ENCODE measurements around the gene SSC5D.

SSC5D gene

GRCh38 chr19:55486043-55486970 is 1.9 kb upstream of the SSC5D start:
- H3K4me3 Mint-ChIP-seq: peak overlapping the region; percentile 68
- no peak for DNase-seq (ENCODE audit: low spot score in 2 of 2)

GRCh38 chr19:55486971-55487923 is 989 bp upstream of the SSC5D start:
- no peak for DNase-seq (ENCODE audit: low spot score in 2 of 2)
- peak; percentile 57 for ATAC-seq
- H3K9me3 Mint-ChIP-seq: no peaks in the 10 kb centered on the region
- peaks cover 24% of the 10 kb centered on the region for H3K4me1 Mint-ChIP-seq
- peaks cover 20% of the 10 kb centered on the region for H3K36me3 Mint-ChIP-seq
- peak overlapping the region; percentile 41 for H3K4me3 Mint-ChIP-seq
- H3K27ac Mint-ChIP-seq: peak overlapping the region; percentile 83

More at GRCh38 chr19:55486043-55486970, 1.9 kb upstream of the SSC5D start:
- H3K9me3 Mint-ChIP-seq: no peaks in the 10 kb centered on the region
- ATAC-seq: no peak
- peaks cover 24% of the 10 kb centered on the region for H3K4me1 Mint-ChIP-seq
- peak overlapping the region; percentile 87 for H3K27ac Mint-ChIP-seq
- H3K36me3 Mint-ChIP-seq: peaks cover 20% of the 10 kb centered on the region

- Mint-ChIP-seq H3K36me3 (peaks cover 14% of the 10 kb centered on the region), H3K4me1 (peaks cover 24% of the 10 kb centered on the region), H3K27ac (no peak overlapping the region), H3K9me3 (no peaks in the 10 kb centered on the region), H3K4me3 (no peak overlapping the region)
- DNase-seq (ENCODE audit: low spot score in 2 of 2) (no peak), ATAC-seq (no peak)
These were observed 912 bp downstream of the SSC5D start for GRCh38 chr19:55488986-55489710.

GRCh38 chr19:55489711-55490477 is 1.7 kb downstream of the SSC5D start:
- ATAC-seq (no peak), DNase-seq (ENCODE audit: low spot score in 2 of 2) (no peak)
- Mint-ChIP-seq H3K4me1 (peaks cover 24% of the 10 kb centered on the region), H3K36me3 (peaks cover 14% of the 10 kb centered on the region), H3K4me3 (no peak overlapping the region), H3K9me3 (no peaks in the 10 kb centered on the region), H3K27ac (no peak overlapping the region)

- Mint-ChIP-seq H3K27ac (no peak overlapping the region), H3K4me3 (no peak overlapping the region), H3K36me3 (peaks cover 7% of the 10 kb centered on the region), H3K4me1 (peaks cover 19% of the 10 kb centered on the region), H3K9me3 (no peaks in the 10 kb centered on the region)
- ATAC-seq: no peak
- DNase-seq (ENCODE audit: low spot score in 2 of 2): no peak
These were observed 2.5 kb downstream of the SSC5D start for GRCh38 chr19:55490478-55491432.

- H3K4me3 Mint-ChIP-seq: no peak overlapping the region
- ATAC-seq (no peak), DNase-seq (ENCODE audit: low spot score in 2 of 2) (no peak)
- H3K36me3 Mint-ChIP-seq: peaks cover 7% of the 10 kb centered on the region
- H3K9me3 Mint-ChIP-seq: no peaks in the 10 kb centered on the region
- no peak overlapping the region for H3K27ac Mint-ChIP-seq
- peaks cover 12% of the 10 kb centered on the region for H3K4me1 Mint-ChIP-seq
These were observed 3.5 kb downstream of the SSC5D start for GRCh38 chr19:55491546-55492360.

GRCh38 chr19:55492362-55492944 is 4.2 kb downstream of the SSC5D start:
- H3K4me3 Mint-ChIP-seq: no peak overlapping the region

GRCh38 chr19:55493052-55493644 is 4.9 kb downstream of the SSC5D start:
- ATAC-seq (no peak), DNase-seq (ENCODE audit: low spot score in 2 of 2) (no peak)
- Mint-ChIP-seq H3K4me3 (no peak overlapping the region), H3K36me3 (no peaks in the 10 kb centered on the region), H3K4me1 (no peaks in the 10 kb centered on the region), H3K9me3 (no peaks in the 10 kb centered on the region), H3K27ac (no peak overlapping the region)

More at GRCh38 chr19:55492362-55492944, 4.2 kb downstream of the SSC5D start:
- no peak for ATAC-seq
- H3K9me3 Mint-ChIP-seq: no peaks in the 10 kb centered on the region
- H3K27ac Mint-ChIP-seq: no peak overlapping the region
- peaks cover 6% of the 10 kb centered on the region for H3K4me1 Mint-ChIP-seq
- peaks cover 4% of the 10 kb centered on the region for H3K36me3 Mint-ChIP-seq
- no peak for DNase-seq (ENCODE audit: low spot score in 2 of 2)

GRCh38 chr19:55493645-55494171 is 5.5 kb downstream of the SSC5D start:
- H3K4me1 Mint-ChIP-seq: no peaks in the 10 kb centered on the region
- DNase-seq (ENCODE audit: low spot score in 2 of 2) (no peak), ATAC-seq (no peak)
- no peaks in the 10 kb centered on the region for H3K36me3 Mint-ChIP-seq
- H3K9me3 Mint-ChIP-seq: no peaks in the 10 kb centered on the region
- peak overlapping the region; percentile 32 for H3K27ac Mint-ChIP-seq
- peak overlapping the region; percentile 31 for H3K4me3 Mint-ChIP-seq

GRCh38 chr19:55494172-55494761 is 6.0 kb downstream of the SSC5D start:
- no peaks in the 10 kb centered on the region for H3K4me1 Mint-ChIP-seq
- H3K9me3 Mint-ChIP-seq: no peaks in the 10 kb centered on the region
- no peaks in the 10 kb centered on the region for H3K36me3 Mint-ChIP-seq
- DNase-seq (ENCODE audit: low spot score in 2 of 2) (no peak), ATAC-seq (peak; percentile 42)
- peak overlapping the region; percentile 31 for H3K4me3 Mint-ChIP-seq
- peak overlapping the region; percentile 32 for H3K27ac Mint-ChIP-seq

GRCh38 chr19:55495646-55496349 is 7.6 kb downstream of the SSC5D start:
- Mint-ChIP-seq H3K27ac (no peak overlapping the region), H3K4me3 (no peak overlapping the region), H3K36me3 (no peaks in the 10 kb centered on the region), H3K4me1 (no peaks in the 10 kb centered on the region), H3K9me3 (no peaks in the 10 kb centered on the region)
- ATAC-seq: no peak
- no peak for DNase-seq (ENCODE audit: low spot score in 2 of 2)
